DMS 273 (cell line): Measurements from ENCODE around the gene SOSTDC1.
"Not testable (repeated sequence)": the region's sequence is repeated elsewhere in the genome, so short reads cannot be mapped to it uniquely, and the experiment has no call there.

Source experiments
- DNase-seq: peaks from one replicate; lab custom pipeline; 2025; ENCODE audit not compliant: unreplicated experiment; lab: John Stamatoyannopoulos, UW

The SOSTDC1 gene, protein sequence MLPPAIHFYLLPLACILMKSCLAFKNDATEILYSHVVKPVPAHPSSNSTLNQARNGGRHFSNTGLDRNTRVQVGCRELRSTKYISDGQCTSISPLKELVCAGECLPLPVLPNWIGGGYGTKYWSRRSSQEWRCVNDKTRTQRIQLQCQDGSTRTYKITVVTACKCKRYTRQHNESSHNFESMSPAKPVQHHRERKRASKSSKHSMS

DNA sequence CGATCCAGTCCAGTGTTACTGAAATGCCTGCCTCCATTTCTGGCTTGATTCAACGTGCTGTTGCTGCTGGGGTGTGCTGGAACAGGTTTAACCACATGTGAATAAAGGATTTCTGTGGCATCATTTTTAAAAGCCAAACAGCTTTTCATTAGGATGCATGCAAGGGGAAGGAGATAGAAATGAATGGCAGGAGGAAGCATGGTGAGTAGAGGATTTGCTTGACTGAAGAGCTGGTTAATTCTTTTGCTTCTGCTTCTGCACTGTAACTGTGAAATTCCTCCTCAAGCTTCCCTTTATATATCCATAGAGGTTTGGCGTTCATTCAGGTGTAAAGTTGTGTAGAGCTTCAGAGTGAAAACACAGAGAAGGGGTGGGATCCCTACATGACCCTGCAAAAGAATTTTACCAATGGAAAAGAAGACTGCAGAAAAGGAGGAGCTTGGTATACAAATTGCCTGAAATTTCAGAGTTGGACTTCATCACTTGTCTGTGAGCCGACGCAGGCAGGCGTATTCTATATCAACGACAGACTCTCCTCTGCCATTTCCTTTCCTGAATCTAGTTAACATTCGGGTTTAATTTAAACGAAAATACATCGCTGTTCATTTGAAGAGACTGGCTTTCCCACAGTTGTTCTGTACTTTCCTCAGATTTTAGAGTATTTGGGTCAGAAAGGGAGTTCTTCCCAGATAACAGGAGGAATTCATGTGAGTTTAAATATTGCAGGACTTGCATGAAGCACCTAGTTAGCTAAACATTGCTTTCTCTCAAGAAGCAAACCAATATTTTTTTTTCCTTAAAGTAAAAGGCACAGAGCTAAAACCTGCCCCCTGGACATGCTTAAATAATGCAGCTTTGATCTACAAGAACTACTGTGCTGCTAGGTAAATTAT lies at the start of gene SOSTDC1:
Gene SOSTDC1 (minus strand): TSS at position 270 of the 893 bp plus-strand sequence. CDS start 70 bp downstream, at position 200.
- DNase-seq, result no peak

DNA sequence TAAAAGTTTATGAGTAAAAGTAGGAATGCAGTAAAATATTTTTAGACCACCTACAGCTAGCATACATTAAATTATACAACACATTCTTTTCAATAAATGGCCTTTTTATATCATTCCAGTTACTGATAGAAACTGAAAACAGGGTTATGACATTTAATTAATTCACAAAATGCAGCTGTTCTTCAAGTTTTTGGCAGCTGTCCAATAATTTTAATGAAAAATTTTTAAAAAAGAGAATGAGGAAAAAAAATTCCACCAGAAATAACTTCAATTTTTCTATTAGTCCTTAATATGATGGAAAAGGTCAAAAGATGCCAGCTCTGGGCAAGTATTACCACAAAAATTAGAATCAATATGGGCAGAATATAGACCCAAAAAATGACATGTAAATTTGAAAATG lies 49.2 kb upstream of the SOSTDC1 start:
- DNase-seq, result no peak

DNA sequence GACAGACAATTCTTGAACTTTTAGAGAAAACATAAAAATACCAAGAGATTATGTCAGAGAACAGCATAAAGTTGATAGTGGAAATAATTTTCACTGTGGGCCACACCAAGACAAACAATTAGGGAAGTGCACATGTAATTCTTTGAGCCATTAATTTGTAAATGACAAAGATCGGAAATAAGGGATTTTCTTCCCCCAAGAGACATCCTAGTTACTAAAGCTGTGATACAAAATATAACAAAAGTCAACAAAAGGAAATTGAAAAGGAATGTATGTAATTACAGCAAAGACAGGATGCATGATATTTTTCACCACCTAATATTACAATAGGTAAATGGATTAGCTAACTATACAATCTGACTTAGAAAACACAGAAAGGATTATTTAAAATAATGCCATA lies 48.7 kb upstream of the SOSTDC1 start:
- DNase-seq, result no peak

DNA sequence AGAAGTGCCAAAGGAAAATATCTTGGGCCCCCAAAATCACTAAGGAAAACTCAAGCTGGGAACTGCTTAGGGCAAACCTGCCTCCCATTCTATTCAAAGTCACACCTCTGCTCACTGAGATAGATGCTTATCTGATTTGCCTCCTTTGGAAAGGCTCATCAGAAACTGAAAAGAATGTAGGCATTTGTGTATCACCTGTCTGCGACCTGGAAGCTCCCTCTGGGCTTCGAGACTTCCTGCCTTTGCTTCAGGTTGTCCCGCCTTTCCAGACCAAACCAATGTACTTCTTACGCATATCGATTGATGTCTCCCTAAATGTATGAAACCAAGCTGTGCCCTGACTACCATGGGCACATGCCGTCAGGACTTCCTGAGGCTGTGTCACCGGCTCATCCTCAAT lies 46.6 kb upstream of the SOSTDC1 start:
- DNase-seq, result no peak

DNA sequence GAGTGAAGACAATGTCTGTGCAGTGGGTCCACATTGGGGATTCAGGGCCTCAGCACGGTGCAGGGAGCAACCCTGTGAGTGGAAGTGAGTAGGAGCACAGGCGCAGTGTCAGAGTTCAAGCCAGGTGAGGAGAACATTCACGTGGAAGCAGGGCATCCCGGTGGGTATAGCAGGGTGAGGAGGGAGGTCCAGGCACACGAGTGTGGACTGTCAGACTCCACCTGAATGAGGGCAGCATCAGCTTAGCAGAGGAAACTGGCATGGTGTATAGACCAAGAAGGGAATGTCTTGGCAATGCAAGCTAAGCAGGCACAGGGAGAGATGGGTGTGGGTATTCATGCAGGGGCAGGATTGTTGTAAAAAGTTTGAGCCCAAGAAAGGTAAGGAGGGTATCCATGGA lies 45.8 kb upstream of the SOSTDC1 start:
- no peak for DNase-seq

DNA sequence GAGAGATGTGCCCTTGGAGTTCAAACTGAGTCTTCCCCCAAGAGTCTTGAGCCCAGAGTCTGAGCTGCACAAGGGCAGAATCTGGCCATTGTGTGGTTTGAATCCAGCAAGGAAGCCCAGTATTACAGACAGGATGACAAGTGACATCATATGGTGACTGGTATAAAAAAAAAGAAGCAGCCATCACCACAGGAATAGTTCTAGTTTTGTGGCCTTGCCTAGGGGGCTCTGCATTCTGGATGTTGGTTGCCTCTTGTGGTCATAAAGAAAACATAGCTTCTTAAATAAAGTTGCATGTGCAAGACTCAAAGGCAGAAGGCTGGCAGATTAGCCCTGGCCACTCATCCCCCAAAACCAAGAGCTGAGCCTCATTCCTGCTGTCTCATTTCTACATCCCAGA lies 44.3 kb upstream of the SOSTDC1 start:
- no peak for DNase-seq

DNA sequence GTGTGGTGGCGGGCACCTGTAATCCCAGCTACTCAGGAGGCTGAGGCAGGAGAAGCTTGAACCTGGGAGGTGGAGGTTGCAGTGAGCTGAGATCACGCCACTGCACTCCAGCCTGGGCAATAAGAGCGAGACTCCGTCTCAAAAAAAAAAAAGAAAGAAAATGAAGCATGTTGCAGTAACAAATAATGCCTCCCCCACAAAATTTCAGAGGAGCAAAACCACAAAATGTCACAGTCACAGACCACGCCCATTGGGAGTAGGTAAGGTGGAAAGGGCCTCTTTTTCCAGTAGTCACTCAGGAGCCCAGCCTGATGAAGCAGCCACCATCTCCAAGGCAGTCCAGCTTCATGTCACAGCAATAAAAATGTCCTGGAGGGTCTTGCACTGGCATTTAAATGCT lies 40.9 kb upstream of the SOSTDC1 start:
- not testable (repeated sequence) for DNase-seq

DNA sequence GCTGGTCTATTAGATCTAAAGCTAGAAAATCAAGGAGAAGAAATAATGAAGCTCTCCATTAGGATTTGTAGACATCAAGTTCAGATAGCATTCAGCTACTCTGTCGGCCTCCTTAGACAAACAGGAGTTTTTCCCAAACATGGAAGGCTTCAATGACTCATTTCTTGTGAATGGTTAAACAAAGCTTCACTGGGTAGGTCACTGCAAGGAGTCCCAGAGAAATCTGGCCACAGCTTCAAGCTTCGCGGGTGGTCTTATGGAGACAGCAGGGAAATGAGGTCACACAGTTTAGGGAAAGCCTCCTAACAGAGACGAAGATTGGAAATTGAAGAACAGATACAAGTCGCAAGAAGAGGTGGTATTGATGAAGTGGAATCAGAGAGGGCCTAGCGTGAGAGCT lies 38.5 kb upstream of the SOSTDC1 start:
- no peak for DNase-seq

DNA sequence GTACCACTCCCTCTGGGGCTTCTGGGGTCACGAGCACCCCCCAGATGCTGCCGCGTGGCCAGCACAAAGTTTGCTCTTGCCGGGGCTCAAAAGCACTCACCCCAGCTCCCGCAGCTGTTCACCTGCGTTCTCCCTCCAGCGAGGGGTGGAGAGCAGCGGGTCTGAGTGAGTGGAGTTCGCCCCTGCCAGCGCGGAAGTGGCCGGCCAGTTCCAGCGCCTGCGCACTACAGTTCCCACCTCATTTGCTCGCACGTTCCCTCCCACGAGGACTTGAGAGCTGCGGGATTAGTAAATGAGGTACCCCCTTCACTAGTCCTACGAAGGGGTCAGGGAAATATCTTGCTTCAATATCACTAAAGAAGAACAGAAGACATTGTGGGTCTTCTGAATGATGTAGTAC lies 36.8 kb upstream of the SOSTDC1 start:
- no peak for DNase-seq

DNA sequence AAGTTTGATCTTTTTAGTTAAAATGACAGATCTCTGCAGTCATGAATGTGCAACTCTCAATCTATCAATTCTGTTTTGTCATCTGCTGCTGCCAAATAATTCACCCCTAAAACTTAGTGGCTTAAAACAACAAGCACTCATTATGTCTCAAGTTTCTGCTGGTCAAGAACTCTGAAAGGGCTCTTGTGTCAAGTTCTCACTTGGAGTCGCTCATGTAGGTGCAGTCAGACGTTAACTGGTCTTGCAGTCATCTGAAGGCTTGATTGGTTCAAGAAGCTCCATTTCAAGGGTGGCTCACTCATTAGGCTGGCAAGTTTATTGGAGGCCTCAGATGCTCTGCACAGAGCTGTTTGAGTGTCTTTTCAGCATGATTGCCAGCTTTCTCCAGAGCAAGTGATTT lies 32.6 kb upstream of the SOSTDC1 start:
- no peak for DNase-seq

DNA sequence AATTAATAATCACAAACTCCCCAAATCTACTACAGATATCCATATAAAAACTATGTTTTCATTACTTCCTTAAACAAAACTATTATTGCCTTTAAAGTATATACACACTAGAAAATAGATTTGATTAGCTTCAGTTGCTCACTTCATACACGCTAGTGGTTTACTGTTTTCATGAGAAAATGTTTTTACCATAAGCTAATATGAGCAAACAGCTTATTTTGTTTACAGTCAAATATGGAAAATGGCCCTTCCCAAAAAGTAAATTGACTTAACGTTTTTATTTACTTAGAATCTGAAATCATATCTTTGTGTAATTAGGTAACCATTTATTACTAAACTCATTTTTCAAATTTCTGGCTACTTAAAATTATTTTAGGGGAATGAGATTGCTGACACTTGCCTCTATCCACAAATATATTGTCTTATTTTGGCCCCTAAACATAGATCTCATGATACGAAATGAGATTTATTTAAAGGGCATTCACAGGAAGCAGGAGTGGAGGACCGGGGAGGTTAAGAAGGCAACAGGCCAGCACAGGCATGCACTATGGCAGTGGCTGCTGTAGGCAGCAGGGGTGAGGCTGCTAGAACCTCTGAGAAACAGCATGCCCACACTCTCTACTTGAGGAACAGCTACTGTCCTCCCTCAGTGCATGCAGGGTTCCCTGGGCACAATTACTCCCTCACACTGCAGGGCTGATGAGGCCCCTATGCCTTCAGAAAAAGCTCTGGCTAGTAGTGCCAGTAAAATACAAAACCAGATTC lies 29.6 kb upstream of the SOSTDC1 start:
- DNase-seq, result no peak

DNA sequence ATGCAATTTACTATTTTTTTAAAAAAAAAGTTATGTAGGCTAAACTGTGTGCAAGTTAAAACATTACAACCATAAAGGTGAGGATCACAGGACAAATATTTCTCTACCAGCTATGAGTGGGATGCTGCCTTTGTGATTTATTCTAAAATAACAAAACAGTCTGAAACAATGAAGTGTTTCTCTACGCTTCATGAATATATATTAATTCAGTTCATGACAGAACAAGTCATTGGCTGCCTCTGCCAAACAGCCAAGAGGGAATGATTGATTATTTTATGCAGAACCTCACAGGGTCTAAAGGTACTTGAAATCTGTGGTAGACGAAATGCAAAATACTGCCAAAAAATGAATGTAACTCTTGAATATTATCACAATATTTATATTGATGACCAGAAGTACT lies 29.0 kb upstream of the SOSTDC1 start:
- no peak for DNase-seq

DNA sequence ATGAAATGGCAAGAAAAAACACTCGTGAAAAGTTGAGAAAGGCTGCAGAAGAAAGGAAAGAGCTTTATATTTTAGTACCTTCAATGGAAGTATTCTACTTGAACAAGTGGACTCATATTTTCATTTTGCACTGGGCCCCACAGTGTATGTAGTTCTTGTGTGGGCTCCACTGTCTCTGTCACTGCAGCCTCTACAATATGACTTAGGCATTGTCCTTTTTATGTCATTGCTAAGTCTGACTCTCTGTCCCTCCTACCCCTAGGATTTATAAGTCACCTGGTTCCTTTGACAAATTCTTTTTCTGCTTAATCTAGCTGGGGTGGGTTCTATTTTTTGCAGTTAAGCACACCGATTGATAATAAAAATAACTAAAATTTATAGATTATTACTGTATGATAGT lies 27.7 kb upstream of the SOSTDC1 start:
- no peak for DNase-seq

DNA sequence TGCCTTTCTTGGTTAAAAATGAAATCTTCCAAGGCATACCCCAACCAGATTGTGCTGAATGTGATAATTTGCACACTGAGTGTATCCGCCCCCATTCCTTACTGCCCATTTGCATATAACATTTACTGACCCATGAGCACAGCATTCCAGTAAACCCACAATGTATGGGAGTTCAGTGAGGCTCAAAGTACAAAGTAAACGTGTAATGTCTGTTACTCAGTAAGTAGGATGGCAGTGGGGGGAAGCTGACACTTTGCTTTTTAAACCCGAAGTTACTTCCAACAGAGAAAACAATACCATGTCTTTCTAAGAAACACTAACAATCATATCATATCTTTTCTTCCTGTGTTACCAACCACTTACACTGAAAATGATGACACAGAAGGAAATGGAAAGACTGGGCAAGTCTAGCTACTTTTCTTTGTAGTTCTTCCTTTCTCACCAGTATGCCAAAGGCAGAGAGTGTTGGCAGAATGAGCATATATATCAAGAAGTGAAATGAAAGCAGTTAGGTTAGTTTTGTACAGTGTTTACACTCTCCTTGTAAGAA lies 27.1 kb upstream of the SOSTDC1 start:
- DNase-seq, result no peak

DNA sequence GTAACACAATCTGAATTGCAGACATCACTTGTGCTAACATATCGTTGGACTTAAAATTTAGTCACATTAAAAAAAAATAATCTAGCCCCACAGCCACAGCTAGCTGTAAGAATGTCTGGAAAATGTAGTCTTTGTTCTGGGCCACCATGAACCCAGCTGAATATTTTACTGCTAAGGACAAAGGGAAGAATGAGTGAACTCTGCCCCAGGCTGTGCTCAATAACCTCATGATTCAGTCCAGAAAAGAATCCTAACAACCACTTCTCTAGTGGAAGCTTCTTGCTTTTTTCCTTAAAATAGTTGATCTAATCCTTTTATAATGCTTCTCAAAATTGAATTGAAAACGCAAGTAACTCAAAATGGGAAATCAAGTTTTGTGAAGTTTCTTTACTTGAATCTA lies 25.6 kb upstream of the SOSTDC1 start:
- DNase-seq, result no peak

DNA sequence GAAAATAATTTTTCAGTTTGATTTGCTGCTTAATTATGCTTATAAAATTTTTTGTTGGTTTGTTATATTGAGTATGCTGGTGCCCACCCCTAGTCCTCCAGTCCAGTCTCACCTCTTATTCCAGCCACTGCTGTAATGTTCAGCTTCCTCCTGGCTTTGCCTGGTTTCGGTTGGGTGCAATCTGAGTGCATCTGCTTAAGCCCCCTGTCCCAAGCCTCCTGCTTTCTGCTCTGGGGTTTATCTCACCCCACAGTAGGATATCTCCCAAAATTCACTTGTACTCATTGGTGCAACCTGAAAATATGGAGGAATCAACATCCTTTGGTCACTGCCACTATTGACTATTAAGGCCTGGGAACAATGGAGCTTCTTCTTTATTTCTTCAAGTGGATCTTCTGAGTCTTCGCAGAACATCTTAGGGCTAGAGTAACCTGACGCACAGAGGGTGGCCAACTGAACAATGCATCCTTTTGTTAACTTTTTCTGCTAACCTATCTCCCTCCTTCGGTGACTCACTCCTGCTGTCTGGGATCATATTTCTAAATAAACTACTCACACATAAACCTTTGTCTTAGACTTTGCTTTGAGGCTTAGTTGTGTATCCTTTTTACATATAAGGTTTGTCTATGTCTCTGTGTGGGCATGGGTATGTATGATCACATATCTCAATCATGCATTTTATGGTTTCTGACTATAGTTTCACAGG lies 19.1 kb upstream of the SOSTDC1 start:
- DNase-seq, result no peak

DNA sequence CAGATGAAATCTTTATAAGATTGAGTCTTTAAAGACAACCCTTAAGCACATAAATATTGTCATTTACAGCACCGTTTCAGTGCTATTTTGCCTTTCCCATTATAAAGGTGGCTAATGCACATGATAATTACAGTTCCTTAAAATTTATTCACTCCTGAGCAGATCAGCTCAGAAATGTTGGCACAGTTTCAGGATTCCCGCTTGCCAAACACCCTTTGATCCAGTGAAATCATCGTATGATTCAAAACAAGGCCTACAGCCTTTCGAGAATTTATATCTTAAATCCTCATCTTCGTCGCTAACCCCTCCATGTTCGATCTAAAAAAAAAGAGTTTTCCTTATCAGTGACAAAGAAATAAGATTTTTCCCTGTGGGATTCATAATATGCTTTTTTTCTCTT lies 14.1 kb upstream of the SOSTDC1 start:
- DNase-seq, result peak; percentile 30

DNA sequence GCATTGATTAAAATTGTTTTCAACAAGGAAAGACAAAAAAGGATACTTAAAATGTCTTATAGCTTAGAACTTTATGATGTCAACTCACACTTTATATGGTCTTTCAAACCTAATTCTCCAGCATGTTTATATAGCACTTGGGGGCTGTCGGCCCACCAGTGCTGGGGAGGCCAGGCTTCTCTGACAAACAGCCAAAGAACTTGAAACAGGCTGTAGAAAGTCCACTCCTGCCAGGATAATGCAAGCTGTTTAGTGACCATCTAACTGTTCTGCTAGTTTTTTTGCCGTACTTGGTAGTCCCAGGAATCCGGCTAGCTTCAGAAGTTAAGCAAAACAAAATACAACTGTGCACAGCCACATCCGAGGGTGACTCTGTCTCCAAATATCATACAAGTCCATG lies 13.6 kb upstream of the SOSTDC1 start:
- DNase-seq, result no peak

DNA sequence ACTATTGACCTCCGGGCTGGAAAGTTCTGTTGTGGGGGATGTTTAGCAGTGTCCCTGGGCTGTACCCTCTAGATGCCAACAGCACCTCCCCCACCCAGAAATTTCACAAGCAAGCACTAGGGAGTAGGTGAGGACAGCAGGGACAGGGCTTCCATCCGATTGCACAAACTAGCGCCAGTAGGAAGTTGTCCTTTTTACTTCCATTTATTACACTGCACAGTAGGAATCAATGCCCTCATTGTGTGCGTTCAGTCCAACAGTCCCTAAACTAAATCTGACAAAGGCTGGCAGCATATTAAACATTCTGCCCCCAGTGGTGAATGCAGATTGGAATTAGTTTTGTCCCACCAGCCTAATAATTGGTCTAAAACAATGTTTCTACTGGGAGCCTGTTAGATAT lies 6.4 kb upstream of the SOSTDC1 start:
- no peak for DNase-seq

DNA sequence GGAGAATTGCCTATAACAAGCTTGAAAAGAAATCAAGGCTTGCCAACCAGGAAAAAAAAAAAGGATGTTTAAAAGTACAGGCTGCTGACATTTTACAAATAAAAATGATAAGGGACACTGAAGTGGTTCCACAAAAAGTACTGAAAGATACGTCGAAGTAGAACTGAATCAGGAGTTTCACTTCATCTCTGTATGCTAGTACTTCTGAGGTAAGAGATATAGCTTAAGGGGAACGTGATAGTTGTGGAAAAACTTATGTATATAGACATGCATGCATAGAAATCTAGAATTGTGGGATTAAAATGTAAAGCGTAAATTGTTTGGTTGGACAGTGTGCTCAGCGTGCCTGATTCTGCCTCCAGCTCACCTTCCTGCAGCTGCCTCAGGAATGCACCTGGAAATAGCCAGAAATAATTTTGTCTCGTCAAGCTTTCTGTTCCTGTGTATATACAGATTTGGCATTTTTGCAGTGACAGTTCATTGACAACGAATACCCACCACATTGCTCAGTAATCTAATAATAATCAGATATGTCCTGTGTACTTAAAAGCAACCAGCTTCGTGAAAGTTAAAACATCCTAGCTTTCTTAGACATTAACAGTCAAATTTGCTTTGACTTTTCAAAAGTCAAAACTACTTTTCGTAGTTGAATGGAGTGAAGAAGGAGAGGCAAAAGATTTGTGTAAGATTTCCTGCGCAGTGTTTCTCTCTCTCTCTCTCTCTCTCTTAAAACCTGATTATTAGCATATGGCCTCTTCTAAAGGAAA lies 1.4 kb downstream of the SOSTDC1 start:
- no peak for DNase-seq
